ENCODE data around the gene PTPRD. TPM values are rescaled to one million over a fixed set of nuclear protein-coding genes. Genes with fewer than 3 reads are reported as not detected.
"Not testable (repeated sequence)": the region's sequence is repeated elsewhere in the genome, so short reads cannot be mapped to it uniquely, and the experiment has no call there.

Gene PTPRD
- total RNA-seq, 1 donor from 2014 or later, result 1.8 TPM

GRCh38 chr9:9045572-9045971 is 1567.2 kb downstream of the PTPRD start:
- no peak for DNase-seq (ENCODE audit: low read depth in 2 of 2)

DNA sequence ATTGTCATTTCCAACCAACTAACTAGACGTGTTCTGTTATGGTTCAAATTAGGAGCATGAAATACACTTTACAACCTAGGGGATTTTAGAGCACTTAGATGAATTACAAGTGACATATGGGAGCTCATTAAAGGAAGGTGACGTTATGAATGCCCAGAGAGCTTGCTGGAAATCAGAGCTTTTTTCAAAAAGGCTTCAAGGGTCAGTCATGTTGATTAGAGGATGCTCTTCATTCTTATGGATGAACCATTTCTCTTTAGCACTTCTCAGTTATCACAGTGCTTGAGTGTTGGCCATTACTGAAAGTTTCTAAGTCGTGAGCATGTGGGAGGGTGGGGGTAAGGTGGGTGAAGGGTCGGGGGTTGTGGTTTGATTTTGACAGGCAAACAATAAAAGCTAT is 1567.7 kb downstream of the PTPRD start:
- DNase-seq (ENCODE audit: low read depth in 2 of 2), result no peak

DNA sequence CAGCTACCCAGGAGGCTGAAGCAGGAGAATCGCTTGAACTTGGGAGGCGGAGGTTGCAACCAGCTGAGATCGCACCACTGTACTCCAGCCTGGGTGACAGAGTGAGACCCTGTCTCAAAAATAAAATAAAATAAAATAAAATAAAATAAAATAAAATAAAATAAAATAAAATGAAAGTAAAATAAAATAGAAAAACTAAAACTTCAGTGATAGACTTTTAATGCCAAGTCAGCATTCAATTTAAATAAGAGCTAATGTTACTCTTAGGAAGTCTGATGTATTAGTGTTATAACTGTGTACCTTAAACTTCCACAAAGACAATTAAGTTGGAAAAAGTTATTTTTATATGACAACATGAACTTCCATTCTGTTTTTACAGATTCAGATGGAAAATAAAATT is 1569.0 kb downstream of the PTPRD start:
- DNase-seq (ENCODE audit: low read depth in 2 of 2), result not testable (repeated sequence)

DNA sequence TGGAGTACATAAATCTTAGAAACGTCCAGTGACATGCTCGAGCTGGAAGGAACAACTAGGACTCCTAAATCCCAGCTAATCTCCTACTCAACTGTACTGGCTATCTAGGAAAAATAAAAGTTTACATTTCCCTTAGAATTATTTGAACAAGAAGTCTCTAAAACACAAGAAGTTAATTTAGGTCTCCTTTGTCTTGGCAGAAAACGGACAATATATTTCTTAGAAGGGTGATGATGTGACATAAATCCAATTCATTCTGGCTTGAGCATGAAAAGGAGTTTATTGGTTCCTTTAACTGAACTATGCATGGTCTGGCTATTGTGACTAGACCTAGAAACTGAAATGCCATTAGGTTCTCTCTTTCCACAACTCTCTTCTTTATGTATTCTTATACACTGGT is 1571.0 kb downstream of the PTPRD start:
- DNase-seq (ENCODE audit: low read depth in 2 of 2), result no peak

GRCh38 chr9:9033022-9033421 is 1579.8 kb downstream of the PTPRD start:
- no peak for DNase-seq (ENCODE audit: low read depth in 2 of 2)

DNA sequence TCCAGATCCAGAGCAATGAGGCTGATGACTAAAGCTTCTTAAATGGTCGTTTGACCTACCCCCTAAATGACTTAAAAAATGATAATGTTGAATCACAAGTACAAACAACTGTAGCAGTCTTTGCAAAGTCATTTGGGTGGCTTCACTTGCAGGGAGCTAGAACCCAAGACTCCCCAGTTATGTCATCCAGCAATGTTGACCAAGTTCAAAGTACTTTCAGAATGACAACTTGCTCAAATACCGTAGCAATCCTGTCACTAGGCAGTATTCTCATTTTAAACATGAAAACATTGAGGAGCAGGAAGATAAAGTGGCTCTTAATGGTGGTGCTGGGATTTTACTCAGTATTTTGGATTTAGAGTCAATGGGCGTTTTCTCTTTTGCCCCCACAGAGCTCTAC is 1596.2 kb downstream of the PTPRD start:
- no peak for DNase-seq (ENCODE audit: low read depth in 2 of 2)

DNA sequence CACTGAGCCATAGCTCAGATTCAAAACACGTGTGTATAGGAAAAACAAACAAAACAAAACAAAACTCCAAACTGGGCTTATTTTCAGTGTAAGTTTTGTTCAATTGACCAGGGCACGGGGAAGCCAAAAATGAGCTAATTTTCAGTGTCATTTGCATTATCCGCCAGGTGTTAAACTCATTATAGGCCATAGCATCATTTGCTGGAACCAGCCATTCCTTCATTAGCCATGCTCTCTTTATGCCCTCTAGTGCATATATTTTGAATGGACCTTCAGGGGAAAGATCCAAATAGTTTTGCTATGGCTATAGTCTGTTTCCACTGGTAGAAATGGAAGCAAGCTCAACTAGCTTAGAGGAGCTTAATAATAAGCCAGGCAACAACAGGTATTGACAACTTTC is 1608.0 kb downstream of the PTPRD start:
- no peak for DNase-seq (ENCODE audit: low read depth in 2 of 2)

- no peak for DNase-seq (ENCODE audit: low read depth in 2 of 2)
Observed at GRCh38 chr9:9002826-9003583, 1609.8 kb downstream of the PTPRD start.

- DNase-seq (ENCODE audit: low read depth in 2 of 2), result no peak
Observed at GRCh38 chr9:8980496-8981013, 1632.2 kb downstream of the PTPRD start.

- DNase-seq (ENCODE audit: low read depth in 2 of 2), result no peak
Observed at GRCh38 chr9:8978334-8978733, 1634.5 kb downstream of the PTPRD start.

GRCh38 chr9:8968350-8968749 is 1644.5 kb downstream of the PTPRD start:
- not testable (repeated sequence) for DNase-seq (ENCODE audit: low read depth in 2 of 2)

DNA sequence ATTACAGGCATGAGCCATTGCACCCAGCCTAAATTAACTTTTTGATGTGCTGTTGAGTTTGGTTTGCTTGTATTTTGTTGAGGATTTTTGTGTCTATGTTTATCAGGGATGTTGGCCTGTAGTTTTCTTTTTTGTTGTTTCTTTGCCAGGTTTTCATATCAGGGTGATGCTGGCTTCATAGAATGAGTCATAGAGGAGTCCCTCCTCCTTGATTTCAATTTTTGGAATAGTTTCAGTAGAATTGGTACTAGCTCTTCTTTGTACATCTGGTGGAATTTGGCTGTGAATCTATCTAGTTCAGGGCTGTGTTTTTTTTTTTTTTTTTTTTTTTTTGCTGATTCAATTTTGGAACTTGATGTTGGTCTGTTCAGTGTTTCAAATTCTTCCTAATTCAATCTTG is 1648.9 kb downstream of the PTPRD start:
- no peak for DNase-seq (ENCODE audit: low read depth in 2 of 2)

GRCh38 chr9:8962084-8962483 is 1650.7 kb downstream of the PTPRD start:
- DNase-seq (ENCODE audit: low read depth in 2 of 2), result no peak

GRCh38 chr9:8961186-8961851 is 1651.5 kb downstream of the PTPRD start:
- no peak for DNase-seq (ENCODE audit: low read depth in 2 of 2)

DNA sequence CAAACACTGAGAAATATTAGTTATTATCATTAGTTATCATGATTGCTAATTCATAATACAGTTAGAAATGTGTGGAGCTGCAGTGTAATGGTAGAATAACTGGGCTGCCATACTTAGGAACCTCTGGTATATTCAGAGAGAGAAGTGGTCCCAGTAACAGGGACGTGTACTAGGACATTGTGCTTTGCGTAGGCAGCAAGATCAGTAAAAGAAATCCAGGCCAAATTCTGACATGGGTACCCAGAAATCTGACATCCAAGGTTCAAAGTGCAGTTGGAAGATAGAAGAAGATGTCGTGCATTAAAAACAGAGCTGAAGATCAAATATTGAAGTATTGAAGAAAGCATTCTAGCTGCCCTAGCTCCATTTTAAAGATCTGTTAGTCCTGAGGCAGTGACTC is 1652.5 kb downstream of the PTPRD start:
- DNase-seq (ENCODE audit: low read depth in 2 of 2), result no peak

GRCh38 chr9:8958358-8958757 is 1654.4 kb downstream of the PTPRD start:
- DNase-seq (ENCODE audit: low read depth in 2 of 2), result no peak

DNA sequence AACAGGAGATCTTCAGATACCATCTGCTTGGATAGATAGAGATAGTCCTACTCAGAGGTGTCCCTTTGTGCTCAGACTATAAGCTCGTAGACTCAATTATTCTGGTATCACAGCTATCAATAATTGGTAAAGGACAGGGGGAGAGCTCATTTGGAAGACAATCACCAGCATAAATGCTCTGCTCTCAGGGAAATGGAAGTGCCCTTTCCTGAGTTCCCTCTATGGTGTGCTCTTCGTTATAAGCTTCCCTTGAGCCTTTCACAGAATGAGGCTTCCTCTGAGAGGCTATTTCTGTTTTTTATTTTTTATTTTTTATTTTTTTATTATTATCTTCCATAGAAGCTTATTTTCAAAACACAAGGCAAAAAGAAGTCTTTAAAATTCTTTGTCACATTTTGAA is 1657.5 kb downstream of the PTPRD start:
- DNase-seq (ENCODE audit: low read depth in 2 of 2), result no peak

DNA sequence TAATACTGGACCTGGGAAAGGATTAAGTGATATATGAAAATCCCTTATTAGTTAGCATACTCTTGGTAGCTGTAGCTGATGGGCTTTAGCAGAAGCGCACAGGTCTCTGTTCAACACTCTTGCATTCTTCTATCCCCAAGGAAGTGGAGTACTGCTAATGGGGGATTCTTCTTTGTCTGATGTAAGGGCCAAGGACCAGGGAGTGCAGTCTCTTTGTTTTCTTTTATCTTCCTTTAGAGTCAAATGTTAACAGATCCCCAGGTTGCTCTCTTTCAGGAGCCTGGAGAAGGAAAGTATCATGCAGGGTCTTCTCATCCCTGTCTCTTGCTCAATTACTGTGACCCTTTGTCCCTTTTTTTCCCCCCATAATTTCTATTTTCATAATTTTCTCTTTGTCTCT is 1666.3 kb downstream of the PTPRD start:
- DNase-seq (ENCODE audit: low read depth in 2 of 2), result no peak

GRCh38 chr9:8943392-8943791 is 1669.4 kb downstream of the PTPRD start:
- DNase-seq (ENCODE audit: low read depth in 2 of 2), result no peak

GRCh38 chr9:8940650-8941049 is 1672.2 kb downstream of the PTPRD start:
- DNase-seq (ENCODE audit: low read depth in 2 of 2), result no peak

DNA sequence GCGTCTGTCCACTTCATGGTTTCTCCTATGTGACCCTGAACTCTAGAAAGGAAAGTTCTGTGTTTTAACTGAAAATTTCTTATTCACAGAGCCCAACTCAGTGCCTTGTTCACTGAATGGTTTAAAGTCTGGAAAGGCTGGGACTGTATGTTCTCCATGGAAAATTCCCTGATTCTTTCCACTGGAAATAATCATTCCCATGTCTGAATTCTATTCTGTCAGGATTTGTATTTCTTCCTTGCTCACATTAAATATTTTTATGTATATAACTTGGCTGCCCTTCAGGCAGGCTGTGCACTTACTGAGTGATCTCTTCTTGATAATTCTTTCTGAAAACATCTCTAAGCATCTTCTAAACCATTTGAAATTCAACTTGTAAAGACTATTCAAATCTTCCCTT is 1686.3 kb downstream of the PTPRD start:
- DNase-seq (ENCODE audit: low read depth in 2 of 2), result no peak

DNA sequence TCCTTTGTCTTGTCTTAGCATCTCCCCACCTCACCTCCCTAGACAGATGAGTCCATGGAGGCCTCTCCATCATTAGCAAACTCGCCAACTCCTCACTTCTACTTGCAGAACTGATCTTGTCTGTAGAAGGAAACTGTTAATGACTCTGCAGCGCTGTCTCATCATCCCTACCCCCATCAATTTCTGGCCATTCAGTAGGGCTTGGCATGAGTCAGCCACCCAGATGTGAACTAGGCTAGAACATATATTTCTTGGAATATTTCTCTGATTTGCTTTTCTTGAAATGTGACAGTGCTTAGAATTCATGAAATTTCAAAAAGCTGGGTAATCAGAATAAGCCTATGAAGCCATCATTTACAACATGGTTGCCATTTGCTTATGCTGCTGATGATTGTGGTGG is 1688.2 kb downstream of the PTPRD start:
- DNase-seq (ENCODE audit: low read depth in 2 of 2), result no peak

Measured in dermis microvascular lymphatic vessel endothelial cell (primary cell).